HG02571 (cell line): ENCODE results near the gene CCNG2.
"Not testable (repeated sequence)": the region's sequence is repeated elsewhere in the genome, so short reads cannot be mapped to it uniquely, and the experiment has no call there.

ENCODE experiments used
- ATAC-seq: cut with Tn5 transposase; IDR thresholded peaks from one replicate; pipeline ENCODE4 v1.9.1; 2021; ENCODE audit warnings: mild to moderate bottlenecking, moderate library complexity; ENCODE audit not compliant: unreplicated experiment

The CCNG2 gene

GRCh38 chr4:77156912-77157858 is at the start of gene CCNG2:
Gene CCNG2, plus strand, starts transcription at chr4:77157207. Its CDS starts 1,326 bp downstream, at chr4:77158533.
- peak; percentile 26 for ATAC-seq

- ATAC-seq: no peak
Measured at GRCh38 chr4:77110730-77111129, 46.3 kb upstream of the CCNG2 start.

GRCh38 chr4:77113069-77113468 is 43.9 kb upstream of the CCNG2 start:
- ATAC-seq: no peak

GRCh38 chr4:77117721-77118120 is 39.3 kb upstream of the CCNG2 start:
- no peak for ATAC-seq

GRCh38 chr4:77120886-77121508 is 36.0 kb upstream of the CCNG2 start:
- no peak for ATAC-seq

DNA sequence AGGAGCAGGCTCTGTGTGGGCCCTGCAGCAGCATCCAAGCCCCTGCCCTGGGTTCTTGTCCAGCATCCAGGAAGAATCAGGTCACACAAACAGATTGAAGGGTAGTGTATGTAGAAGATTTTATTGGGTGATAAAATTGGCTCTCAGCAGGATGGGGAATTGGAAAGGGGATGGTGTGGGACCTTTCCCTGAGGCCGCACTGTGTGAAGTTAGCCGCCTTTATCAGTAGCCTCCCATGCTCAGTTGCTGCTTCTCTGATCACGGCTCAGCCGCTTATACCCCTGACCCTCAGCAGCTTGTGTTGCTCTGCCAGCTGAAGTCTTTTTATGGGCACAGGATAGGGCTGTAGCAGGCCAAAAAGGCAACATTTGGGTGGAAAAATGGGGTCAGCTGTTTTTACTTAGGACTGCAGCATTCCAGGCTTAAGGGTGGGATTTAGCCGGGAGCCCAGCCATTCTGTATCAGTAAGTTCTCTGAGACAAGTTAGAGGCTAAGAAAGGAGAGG is 35.2 kb upstream of the CCNG2 start:
- ATAC-seq: no peak

- ATAC-seq: no peak
Measured at GRCh38 chr4:77122656-77123055, 34.4 kb upstream of the CCNG2 start.

GRCh38 chr4:77123411-77123810 is 33.6 kb upstream of the CCNG2 start:
- ATAC-seq: no peak

GRCh38 chr4:77124576-77124975 is 32.4 kb upstream of the CCNG2 start:
- no peak for ATAC-seq

- no peak for ATAC-seq
Measured at GRCh38 chr4:77125961-77126360, 31.0 kb upstream of the CCNG2 start.

DNA sequence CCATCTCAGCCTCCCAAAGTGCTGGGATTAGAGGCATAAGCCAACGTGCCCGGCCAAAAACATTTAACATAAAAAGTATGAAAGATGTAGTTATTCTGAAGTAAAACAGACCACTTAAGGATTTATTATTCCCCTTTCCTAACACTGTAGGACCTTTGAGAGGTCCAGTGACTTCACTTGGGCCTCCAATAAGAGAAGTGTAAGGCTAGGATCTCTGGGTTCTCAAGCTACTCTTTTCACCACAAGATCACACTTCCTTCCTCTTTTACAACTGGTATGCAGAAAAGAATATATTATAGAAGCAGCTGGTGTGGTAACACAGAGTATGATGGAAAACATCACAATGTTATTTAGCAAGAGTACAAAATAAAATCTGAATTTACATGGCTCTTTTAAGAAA is 30.2 kb upstream of the CCNG2 start:
- peak; percentile 75 for ATAC-seq

DNA sequence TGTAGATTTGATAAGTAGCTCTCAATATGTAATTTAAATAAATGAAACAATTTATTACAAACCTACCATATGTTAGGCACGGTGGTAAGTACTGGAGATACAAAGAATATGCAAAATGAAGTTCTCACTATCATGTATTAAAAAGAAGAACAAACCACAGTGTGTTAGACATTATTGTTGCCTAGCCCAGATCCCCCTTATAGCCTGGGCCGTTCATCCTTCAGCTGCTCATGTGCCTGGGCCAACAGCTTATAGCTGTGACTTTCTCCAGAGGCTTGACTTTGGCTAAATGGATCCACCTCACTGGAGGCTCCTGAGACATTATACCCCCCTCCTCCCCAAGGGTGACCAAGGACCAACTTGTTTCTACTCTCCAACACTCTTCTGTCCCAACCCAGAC is 29.8 kb upstream of the CCNG2 start:
- peak; percentile 42 for ATAC-seq

GRCh38 chr4:77127837-77128621 is 29.0 kb upstream of the CCNG2 start:
- no peak for ATAC-seq

- no peak for ATAC-seq
Measured at GRCh38 chr4:77132652-77133312, 24.2 kb upstream of the CCNG2 start.

- ATAC-seq: not testable (repeated sequence)
Measured at GRCh38 chr4:77137448-77137847, 19.6 kb upstream of the CCNG2 start.

DNA sequence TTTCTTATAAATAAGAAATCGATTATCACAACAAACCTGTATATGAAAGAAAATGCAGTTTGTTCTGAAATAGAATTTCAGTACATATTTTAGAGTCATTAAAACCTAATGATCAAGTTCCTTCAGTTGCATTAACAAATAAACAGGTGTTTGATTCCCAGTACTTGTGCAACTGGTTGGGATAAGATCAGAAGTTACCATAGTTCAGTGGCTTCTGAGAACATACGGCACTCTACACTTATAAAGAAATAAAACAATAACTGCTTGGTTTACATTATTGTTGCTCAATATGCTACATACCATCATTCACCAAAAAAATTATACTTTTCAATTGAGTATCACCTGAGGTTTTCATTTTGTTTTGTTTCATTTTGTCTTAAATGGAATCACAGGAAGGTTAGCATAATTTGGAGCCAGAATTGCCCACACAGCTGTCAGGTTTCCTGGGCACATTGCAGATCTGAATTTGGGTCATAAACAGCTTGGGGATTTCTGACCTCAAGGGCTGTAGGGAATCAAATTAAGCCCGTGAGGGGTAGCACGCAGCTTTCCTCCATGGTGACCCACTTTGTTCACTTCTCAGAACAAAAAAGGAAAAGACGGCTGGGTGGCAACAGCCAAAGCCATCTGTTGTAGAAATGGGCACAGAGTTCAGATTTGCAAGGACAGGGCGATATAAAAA is 14.9 kb upstream of the CCNG2 start:
- no peak for ATAC-seq

- ATAC-seq: no peak
Measured at GRCh38 chr4:77142646-77143028, 14.4 kb upstream of the CCNG2 start.

DNA sequence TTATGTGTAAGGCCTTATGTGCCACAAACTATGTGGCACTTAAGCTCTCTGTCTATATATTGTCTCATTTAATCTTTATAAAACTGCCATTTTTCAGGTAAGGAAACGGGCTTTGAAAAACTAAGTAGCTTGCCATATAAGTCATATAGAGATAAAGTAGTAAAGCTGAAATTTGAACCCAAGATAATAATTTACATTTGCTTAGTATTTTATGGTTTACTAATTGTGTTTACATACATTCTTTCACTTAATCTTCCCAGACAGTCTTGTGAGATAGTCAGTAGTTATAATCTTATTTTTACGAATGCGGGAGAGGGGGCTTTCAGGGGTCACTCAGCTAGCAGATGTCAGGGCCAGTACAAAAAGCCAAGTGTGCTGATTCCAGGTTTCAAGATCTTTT is 13.9 kb upstream of the CCNG2 start:
- ATAC-seq: no peak

DNA sequence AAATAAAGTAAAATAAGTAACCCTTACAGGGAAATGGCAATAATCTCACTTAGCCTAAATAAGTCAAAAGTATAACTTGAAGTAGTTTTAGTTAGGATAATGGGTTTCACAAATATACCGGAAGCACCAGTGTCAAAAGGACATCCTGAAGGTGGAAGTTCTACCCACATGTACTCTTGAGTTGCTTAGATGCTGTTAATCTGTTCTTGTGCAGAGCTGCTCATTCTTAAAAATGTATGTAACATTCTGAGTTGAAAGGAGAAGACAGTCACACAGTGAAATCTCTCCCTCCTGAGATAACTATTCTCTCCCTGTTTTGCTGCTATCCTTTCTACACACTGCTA is 11.2 kb upstream of the CCNG2 start:
- no peak for ATAC-seq
